ENCODE data around the gene WIPI1.
A peak's percentile ranks its signal among the peaks of the same experiment; 100 is the strongest.

Gene WIPI1

GRCh38 chr17:68460146-68460545 is 2.9 kb upstream of the WIPI1 start:
- H3K4me1 ChIP-seq (ENCODE audit: control insufficient read depth, insufficient read depth, low read length): peaks cover 22% of the 10 kb centered on the region
- no peak overlapping the region for H3K4me2 ChIP-seq (ENCODE audit: low read length)
- no peaks in the 10 kb centered on the region for H3K36me3 ChIP-seq (ENCODE audit: insufficient read depth, low read length)
- H3K9me3 ChIP-seq (replicated peaks; ENCODE audit: low read length): no peaks in the 10 kb centered on the region
- H3K4me3 ChIP-seq (ENCODE audit: low read length): no peak overlapping the region
- H3K9ac ChIP-seq (ENCODE audit: low read depth, low read length): no peak overlapping the region
- peaks cover 2% of the 10 kb centered on the region for H3K27me3 ChIP-seq (ENCODE audit: control insufficient read depth, insufficient read depth, low read length)

- no peaks in the 10 kb centered on the region for H3K36me3 ChIP-seq (ENCODE audit: insufficient read depth, low read length)
- H3K9me3 ChIP-seq (replicated peaks; ENCODE audit: low read length): no peaks in the 10 kb centered on the region
- peaks cover 25% of the 10 kb centered on the region for H3K4me1 ChIP-seq (ENCODE audit: control insufficient read depth, insufficient read depth, low read length)
- H3K9ac ChIP-seq (ENCODE audit: low read depth, low read length): no peak overlapping the region
- peaks cover 2% of the 10 kb centered on the region for H3K27me3 ChIP-seq (ENCODE audit: control insufficient read depth, insufficient read depth, low read length)
- no peak overlapping the region for H3K4me3 ChIP-seq (ENCODE audit: low read length)
- no peak overlapping the region for H3K4me2 ChIP-seq (ENCODE audit: low read length)
Measured at GRCh38 chr17:68459037-68459639, 1.8 kb upstream of the WIPI1 start.

- no peaks in the 10 kb centered on the region for H3K9me3 ChIP-seq (replicated peaks; ENCODE audit: low read length)
- peaks cover 25% of the 10 kb centered on the region for H3K4me1 ChIP-seq (ENCODE audit: control insufficient read depth, insufficient read depth, low read length)
- peak overlapping the region; percentile 75 for H3K4me3 ChIP-seq (ENCODE audit: low read length)
- no peaks in the 10 kb centered on the region for H3K36me3 ChIP-seq (ENCODE audit: insufficient read depth, low read length)
- peaks cover 2% of the 10 kb centered on the region for H3K27me3 ChIP-seq (ENCODE audit: control insufficient read depth, insufficient read depth, low read length)
- H3K4me2 ChIP-seq (ENCODE audit: low read length): peak overlapping the region; percentile 92
- peak overlapping the region; percentile 78 for H3K9ac ChIP-seq (ENCODE audit: low read depth, low read length)
Measured at GRCh38 chr17:68458260-68459036, 1.2 kb upstream of the WIPI1 start.

GRCh38 chr17:68457539-68458259 is 403 bp upstream of the WIPI1 start:
- H3K4me1 ChIP-seq (ENCODE audit: control insufficient read depth, insufficient read depth, low read length): peaks cover 23% of the 10 kb centered on the region
- peak overlapping the region; percentile 92 for H3K4me2 ChIP-seq (ENCODE audit: low read length)

GRCh38 chr17:68456339-68457167 is 743 bp downstream of the WIPI1 start:
- Histone ChIP-seq H3K4me2 (ENCODE audit: low read length) (peak overlapping the region; percentile 95), H3K4me1 (ENCODE audit: control insufficient read depth, insufficient read depth, low read length) (peaks cover 23% of the 10 kb centered on the region), H3K36me3 (ENCODE audit: insufficient read depth, low read length) (peaks cover 3% of the 10 kb centered on the region), H3K4me3 (ENCODE audit: low read length) (peak overlapping the region; percentile 79), H3K27me3 (ENCODE audit: control insufficient read depth, insufficient read depth, low read length) (peaks cover under 1% of the 10 kb centered on the region), H3K9ac (ENCODE audit: low read depth, low read length) (peak overlapping the region; percentile 97), H3K9me3 (replicated peaks; ENCODE audit: low read length) (no peaks in the 10 kb centered on the region)

More at GRCh38 chr17:68457539-68458259, 403 bp upstream of the WIPI1 start:
- peak overlapping the region; percentile 78 for H3K9ac ChIP-seq (ENCODE audit: low read depth, low read length)
- H3K27me3 ChIP-seq (ENCODE audit: control insufficient read depth, insufficient read depth, low read length): peaks cover 2% of the 10 kb centered on the region
- no peaks in the 10 kb centered on the region for H3K36me3 ChIP-seq (ENCODE audit: insufficient read depth, low read length)
- no peaks in the 10 kb centered on the region for H3K9me3 ChIP-seq (replicated peaks; ENCODE audit: low read length)
- H3K4me3 ChIP-seq (ENCODE audit: low read length): peak overlapping the region; percentile 75

GRCh38 chr17:68455901-68456338 is 1.4 kb downstream of the WIPI1 start:
- H3K4me1 ChIP-seq (ENCODE audit: control insufficient read depth, insufficient read depth, low read length): peaks cover 23% of the 10 kb centered on the region
- peaks cover 6% of the 10 kb centered on the region for H3K36me3 ChIP-seq (ENCODE audit: insufficient read depth, low read length)
- H3K27me3 ChIP-seq (ENCODE audit: control insufficient read depth, insufficient read depth, low read length): no peaks in the 10 kb centered on the region
- peak overlapping the region; percentile 97 for H3K9ac ChIP-seq (ENCODE audit: low read depth, low read length)
- H3K4me2 ChIP-seq (ENCODE audit: low read length): peak overlapping the region; percentile 95
- no peaks in the 10 kb centered on the region for H3K9me3 ChIP-seq (replicated peaks; ENCODE audit: low read length)
- peak overlapping the region; percentile 79 for H3K4me3 ChIP-seq (ENCODE audit: low read length)

GRCh38 chr17:68453991-68454665 is 3.2 kb downstream of the WIPI1 start:
- H3K4me3 ChIP-seq (ENCODE audit: low read length): no peak overlapping the region
- no peak overlapping the region for H3K9ac ChIP-seq (ENCODE audit: low read depth, low read length)
- H3K36me3 ChIP-seq (ENCODE audit: insufficient read depth, low read length): peaks cover 20% of the 10 kb centered on the region
- peaks cover 23% of the 10 kb centered on the region for H3K4me1 ChIP-seq (ENCODE audit: control insufficient read depth, insufficient read depth, low read length)
- H3K4me2 ChIP-seq (ENCODE audit: low read length): no peak overlapping the region
- no peaks in the 10 kb centered on the region for H3K9me3 ChIP-seq (replicated peaks; ENCODE audit: low read length)
- no peaks in the 10 kb centered on the region for H3K27me3 ChIP-seq (ENCODE audit: control insufficient read depth, insufficient read depth, low read length)

GRCh38 chr17:68452724-68453290 is 4.5 kb downstream of the WIPI1 start:
- H3K27me3 ChIP-seq (ENCODE audit: control insufficient read depth, insufficient read depth, low read length): no peaks in the 10 kb centered on the region
- peaks cover 29% of the 10 kb centered on the region for H3K36me3 ChIP-seq (ENCODE audit: insufficient read depth, low read length)
- no peaks in the 10 kb centered on the region for H3K9me3 ChIP-seq (replicated peaks; ENCODE audit: low read length)
- peaks cover 17% of the 10 kb centered on the region for H3K4me1 ChIP-seq (ENCODE audit: control insufficient read depth, insufficient read depth, low read length)
- H3K9ac ChIP-seq (ENCODE audit: low read depth, low read length): no peak overlapping the region
- H3K4me2 ChIP-seq (ENCODE audit: low read length): no peak overlapping the region
- H3K4me3 ChIP-seq (ENCODE audit: low read length): no peak overlapping the region

- Histone ChIP-seq H3K4me2 (ENCODE audit: low read length) (no peak overlapping the region), H3K4me1 (ENCODE audit: control insufficient read depth, insufficient read depth, low read length) (peaks cover 17% of the 10 kb centered on the region), H3K9me3 (replicated peaks; ENCODE audit: low read length) (no peaks in the 10 kb centered on the region), H3K36me3 (ENCODE audit: insufficient read depth, low read length) (peaks cover 32% of the 10 kb centered on the region), H3K4me3 (ENCODE audit: low read length) (no peak overlapping the region), H3K27me3 (ENCODE audit: control insufficient read depth, insufficient read depth, low read length) (no peaks in the 10 kb centered on the region), H3K9ac (ENCODE audit: low read depth, low read length) (no peak overlapping the region)
Measured at GRCh38 chr17:68451670-68452354, 5.5 kb downstream of the WIPI1 start.

- Histone ChIP-seq H3K36me3 (ENCODE audit: insufficient read depth, low read length) (peaks cover 41% of the 10 kb centered on the region), H3K4me2 (ENCODE audit: low read length) (no peak overlapping the region), H3K27me3 (ENCODE audit: control insufficient read depth, insufficient read depth, low read length) (no peaks in the 10 kb centered on the region), H3K4me3 (ENCODE audit: low read length) (no peak overlapping the region), H3K9ac (ENCODE audit: low read depth, low read length) (no peak overlapping the region), H3K9me3 (replicated peaks; ENCODE audit: low read length) (no peaks in the 10 kb centered on the region), H3K4me1 (ENCODE audit: control insufficient read depth, insufficient read depth, low read length) (peaks cover 9% of the 10 kb centered on the region)
Measured at GRCh38 chr17:68450801-68451200, 6.5 kb downstream of the WIPI1 start.
